HG02571 (cell line): ENCODE results near the gene ANO1.

Source experiments
- ATAC-seq: cut with Tn5 transposase; IDR thresholded peaks from one replicate; pipeline ENCODE4 v1.9.1; 2021; ENCODE audit warnings: mild to moderate bottlenecking, moderate library complexity; ENCODE audit not compliant: unreplicated experiment

The ANO1 gene

GRCh38 chr11:70072861-70073755 is 5.0 kb upstream of the ANO1 start:
- ATAC-seq = no peak

- no peak for ATAC-seq
Observed at GRCh38 chr11:70073871-70074371, 4.2 kb upstream of the ANO1 start.

DNA sequence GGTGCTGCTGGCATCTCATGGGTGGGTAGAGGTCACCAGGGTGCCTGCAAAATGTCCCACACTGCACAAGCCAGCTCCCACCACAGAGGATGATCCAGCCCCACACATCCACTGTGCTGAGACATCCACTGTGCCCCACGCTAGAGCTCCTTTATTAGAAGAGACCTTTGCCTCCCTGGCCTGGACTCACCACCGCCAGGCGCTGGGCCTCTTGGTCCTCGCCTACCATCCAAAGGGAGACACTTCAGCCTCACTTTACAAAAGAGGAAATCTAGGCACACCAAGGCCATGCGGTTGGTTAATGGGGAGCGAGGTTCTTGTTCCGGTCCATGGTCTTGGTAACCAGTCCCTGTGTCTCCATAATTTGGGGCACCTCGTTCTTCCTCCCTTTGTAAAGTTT is 3.4 kb upstream of the ANO1 start:
- no peak for ATAC-seq

DNA sequence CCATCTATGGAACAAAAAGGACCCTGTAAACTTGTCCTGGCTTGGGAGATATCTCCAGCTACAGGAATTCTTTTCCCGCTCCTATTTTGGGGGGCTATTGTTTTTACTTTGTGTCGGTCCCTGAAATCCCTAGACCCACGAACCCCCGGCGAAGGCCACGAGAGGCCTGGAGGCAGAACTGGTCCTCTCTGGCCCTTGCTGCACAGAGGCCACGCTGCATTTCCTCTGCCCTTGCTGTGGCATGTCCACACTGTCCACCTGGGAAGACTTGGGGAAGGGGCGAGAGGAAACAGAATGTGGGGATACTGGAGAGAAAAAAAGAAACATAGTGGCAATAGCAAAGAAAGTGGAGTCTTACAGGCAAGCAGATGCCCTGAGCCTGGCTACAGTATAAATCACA is 2.3 kb upstream of the ANO1 start:
- no peak for ATAC-seq

DNA sequence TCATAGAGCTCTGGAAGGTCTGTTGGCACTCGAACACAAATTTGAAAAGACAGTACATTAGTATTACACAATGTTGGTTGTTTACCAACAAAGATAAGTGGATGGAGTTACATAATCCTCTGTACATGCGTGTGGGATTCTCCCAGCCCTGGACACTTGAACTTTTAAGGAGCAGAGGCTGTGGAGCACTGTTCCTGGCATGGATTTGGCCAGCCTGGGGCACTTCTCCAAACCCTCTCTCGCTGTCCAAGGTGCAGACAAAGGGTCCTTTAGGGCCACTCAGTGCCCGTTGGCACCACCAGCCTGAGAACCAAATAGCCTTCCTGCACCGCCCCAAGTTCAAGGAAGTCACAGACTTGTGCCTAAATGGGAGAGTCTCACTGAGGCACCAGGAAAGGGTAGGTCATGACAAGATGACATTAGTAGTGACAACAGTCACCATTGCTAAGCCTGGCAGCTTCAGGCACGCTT is 1.6 kb upstream of the ANO1 start:
- ATAC-seq = no peak

DNA sequence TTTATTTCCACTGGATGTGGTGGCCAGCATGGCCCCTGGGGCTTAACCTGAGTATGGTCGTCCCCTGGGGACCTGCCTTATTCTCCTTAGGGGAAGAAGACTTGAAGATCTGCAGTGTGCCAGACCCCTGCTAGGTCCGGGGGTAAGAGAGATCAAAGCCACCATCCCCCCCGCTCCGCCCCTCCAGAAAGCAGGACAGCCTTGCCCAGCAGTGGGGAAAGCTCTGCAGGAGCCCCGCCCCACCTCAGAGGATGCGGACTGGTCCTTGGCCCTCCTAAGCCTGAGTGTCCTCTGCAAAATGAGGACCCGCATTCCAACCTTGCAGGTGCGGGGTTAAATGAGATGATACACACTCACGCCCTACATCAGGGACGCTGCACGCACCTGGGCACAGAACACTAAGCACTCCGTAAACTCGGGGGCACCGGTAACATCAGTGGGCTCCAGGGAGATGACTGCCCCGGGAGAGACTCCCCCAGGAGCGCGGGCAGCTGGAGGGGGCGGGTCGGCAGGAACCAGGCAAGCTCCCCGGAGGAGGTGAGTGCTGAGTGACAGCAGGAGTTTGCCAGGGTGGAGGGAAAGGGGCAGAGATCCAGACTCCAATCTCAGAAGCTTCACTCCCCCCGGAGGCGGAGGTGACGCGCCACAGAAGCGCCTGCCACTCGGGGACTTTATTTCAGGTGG is 564 bp upstream of the ANO1 start:
- ATAC-seq = no peak

DNA sequence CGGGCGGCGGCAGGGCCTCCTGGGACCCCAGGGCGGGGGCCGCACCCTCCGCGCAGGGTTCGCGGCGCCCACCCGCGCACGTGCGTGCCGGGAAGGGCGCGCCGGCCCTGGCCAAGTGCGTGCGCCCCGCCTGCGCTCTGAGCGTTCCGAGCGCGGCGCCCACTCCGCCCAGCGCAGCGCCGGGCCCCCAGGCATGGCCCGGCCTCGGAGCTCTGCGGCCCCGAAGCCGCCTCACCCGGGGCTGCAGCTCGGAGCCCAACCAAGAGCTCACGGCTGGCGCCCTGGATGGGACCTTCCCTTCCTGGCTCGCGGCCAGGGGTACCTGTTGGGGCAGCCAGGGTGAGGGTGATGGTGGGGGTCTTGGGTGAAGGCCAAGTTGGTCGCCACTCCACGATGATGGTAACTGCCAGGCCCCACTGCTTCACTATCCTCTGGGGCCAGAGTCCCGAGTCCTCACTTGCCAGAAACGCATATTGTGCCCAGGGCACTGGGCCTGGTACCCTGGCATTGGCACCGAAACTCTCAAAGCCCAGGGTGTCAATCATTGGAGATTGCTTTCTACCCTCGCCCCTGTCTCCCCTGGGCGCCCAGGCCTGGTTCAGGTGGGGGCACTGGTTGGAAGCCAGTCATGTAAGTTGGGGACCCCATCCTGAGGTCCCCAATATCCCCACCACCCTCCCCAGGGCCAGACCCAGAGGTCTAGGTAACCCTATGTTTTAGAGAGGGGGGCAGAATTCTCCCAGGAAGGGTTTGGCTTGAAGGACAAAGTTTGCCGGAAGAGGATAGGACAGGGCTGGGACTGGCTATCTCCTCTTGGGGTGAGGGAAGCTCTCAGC is 882 bp downstream of the ANO1 start:
- no peak for ATAC-seq

- no peak for ATAC-seq
Observed at GRCh38 chr11:70079691-70080090, 1.6 kb downstream of the ANO1 start.

DNA sequence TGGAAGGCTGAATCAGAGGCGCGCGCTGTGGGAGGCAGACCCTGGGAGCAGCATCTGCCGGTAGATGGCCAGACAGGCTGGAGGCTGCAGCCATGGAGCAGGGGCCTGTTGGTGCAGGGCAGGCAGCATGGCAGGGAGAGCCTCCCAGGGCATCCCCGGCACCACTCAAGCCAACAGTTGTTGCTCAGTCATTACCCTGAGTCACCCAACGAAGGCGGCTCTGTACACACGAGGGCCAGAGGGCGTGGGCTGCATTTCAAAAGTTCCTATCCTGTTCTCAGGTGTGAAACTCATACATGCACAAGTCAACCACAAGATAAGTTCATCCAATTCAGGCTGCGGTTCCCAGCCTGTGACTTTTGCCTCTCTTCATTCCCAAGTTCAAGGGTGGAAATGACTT is 2.6 kb downstream of the ANO1 start:
- no peak for ATAC-seq

DNA sequence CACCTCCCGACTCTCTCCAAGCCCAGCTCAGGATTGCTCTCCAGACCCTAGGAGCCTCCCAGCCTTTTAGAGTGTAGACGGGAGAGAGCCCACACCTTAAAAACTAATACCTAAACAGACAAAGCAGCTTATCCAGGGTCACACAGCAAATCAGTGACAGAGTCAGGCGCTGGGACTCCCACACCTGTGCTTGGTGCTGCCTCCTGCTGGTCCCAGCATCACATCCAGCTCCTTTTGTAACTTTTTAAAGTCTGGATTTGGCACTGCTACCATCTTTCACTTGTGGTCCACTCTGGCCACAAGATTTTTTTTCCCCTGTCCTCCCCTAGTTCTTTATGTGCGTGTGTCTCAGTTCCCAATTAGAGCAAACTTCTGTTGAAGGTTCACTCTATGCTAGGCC is 4.7 kb downstream of the ANO1 start:
- ATAC-seq = no peak

DNA sequence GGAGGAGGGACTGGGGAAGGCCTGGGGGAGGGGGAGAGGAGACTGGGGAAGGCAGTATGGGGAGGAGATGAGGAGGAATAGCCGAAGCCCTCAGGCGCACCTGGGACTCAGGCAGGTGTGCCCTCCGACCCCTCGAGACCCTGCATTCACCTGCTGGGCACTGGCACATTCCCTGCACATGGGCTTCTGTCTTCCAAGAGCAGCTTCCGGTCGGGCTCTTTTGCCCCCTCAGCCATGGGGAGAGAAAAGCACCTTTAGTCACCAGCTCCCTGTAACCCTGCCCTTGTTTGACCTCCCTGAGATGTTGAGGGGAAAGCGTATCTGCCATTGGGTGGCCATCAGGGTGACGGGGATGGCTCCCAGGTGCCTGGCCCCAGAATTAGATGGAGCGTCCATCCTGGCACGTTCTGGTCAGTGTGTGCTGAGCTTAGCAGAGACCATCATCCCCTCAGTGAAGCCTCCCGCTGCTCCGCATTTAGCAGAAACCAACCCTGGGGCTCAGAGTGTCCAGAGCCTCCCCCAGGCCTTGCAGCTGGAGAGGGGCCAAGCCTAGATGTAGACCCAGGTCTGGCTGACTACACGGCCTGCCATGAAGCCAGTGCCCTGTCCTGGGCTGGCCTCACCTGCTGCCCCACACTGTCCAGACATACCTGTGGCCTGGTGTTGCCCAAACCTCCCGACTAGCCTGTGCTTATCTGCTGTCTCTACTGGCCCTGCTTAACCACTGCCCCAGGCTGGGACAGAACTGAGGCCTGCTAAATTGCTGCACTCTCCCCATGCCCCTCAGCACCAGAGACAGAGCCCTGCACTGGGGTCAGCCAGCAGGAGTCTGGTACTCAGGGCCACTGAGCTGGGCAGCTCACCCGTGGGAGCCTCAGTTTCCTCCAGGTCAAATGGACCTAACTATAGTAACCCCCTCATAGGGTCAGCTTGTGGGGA is 6.2 kb downstream of the ANO1 start:
- no peak for ATAC-seq

DNA sequence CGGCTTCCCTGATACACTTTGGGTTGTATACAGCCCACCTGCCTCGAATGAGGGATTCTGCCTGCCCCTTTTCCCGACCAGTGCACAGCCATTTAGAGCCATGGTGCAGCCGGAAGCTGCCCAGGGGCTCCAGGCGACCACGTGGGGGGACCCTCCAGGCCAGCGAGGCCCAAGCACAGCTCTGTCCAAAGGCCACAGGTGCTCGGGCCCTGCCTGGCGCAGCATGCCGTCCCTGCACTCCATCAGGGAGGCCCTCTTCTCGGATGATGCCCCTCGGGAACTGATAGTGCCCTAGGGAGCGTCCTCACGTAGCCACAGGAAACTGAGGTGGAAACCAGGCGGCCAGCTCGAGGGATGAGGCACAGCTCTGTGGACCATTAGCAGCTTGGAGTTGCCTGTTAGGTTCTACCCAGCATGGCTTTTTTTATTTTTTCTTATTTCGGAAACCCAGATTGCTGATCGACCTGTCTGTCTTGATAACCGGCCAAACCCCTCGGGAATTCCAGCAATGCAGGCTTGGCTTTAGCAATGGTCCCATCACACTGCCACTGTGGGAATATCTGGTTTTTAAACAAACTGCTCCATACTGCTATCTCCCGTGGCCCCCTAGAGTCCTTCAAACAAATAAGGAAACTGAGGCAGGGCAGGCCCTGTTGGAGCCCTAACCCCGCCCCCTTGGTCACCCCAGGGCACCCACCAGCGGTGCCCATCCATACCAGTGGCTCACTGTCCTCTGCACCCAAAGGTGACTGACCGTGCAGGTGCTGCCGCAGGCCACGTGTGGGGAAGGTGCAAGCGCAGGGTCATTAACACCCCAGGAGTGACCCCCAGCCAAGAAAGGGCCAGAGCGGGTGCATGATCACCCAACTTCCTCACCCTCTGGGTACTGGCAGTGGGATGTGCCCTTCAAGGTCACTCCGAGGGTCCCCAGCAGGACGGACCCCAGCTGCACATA is 8.0 kb downstream of the ANO1 start:
- ATAC-seq = no peak

DNA sequence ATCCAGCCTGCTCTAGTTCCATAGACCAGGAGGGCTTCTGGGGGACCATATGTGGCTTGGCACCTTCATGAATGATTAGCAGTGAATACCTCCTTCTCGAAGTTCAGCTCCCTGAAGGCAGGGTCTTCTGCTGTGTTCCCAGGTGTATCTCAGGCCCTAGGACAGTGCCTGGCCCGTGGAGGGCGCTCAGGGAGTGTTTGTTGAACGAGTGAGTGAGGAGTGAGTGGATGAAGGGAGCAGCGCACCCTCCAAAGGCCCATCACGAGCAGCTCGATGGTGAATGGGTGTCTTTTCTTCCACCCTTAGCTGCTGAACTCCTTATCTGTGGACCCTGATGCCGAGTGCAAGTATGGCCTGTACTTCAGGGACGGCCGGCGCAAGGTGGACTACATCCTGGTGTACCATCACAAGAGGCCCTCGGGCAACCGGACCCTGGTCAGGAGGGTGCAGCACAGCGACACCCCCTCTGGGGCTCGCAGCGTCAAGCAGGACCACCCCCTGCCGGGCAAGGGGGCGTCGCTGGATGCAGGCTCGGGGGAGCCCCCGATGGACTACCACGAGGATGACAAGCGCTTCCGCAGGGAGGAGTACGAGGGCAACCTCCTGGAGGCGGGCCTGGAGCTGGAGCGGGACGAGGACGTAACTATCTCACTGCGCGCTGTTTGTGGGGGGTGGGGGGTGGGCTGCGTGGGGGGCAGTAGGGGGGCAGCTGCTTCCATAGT is 9.5 kb downstream of the ANO1 start:
- no peak for ATAC-seq

DNA sequence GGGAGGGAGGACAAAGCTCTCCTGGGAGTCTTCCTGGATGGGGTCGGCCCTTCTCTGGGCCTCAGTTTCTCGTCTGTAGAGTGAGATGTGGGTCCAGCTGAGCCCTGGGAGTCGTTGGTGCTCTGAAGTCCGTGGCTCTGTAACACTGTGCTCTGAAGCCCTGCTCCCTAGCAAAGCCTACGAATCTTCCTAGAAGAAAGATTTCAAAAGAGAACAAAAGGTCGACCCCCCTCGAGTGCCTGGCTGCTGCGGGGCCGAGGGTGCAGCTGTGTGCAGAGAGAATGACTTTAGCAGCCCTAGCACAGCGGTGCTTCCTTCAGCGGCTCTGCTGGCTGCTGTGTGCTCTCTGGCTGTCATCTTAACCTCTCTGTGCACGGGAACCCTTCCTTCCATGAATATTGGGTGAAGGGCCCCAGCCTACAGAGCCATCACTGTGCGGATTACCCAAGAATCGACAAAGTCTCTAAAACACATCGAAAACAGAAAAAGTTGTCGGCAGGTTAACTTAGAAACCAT is 10.7 kb downstream of the ANO1 start:
- no peak for ATAC-seq

- ATAC-seq = no peak
Observed at GRCh38 chr11:70089631-70090030, 11.5 kb downstream of the ANO1 start.

- ATAC-seq = no peak
Observed at GRCh38 chr11:70090961-70091381, 12.9 kb downstream of the ANO1 start.

DNA sequence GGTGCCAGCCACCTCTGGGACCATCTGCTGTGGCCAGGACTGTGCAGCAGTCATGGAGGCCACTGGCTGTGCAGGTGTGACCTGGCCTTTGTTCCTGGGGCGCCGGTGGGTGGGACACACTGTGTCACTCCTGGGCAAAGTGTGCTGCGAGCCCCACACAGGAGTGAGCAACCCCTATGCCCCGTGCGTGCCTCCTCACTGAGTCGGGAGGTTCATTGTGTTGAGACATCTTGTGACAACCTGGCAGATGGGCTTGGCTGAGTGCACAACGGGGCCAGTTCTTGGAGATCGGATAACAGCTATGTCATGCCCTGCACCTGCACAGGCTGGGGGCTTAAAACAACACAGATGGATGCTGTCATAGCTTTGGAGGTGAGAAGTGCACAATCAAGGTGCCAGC is 13.5 kb downstream of the ANO1 start:
- ATAC-seq = no peak
